Measurements from ENCODE around the gene STON1.
"Not testable (repeated sequence)": the region's sequence is repeated elsewhere in the genome, so short reads cannot be mapped to it uniquely, and the experiment has no call there.

The STON1 gene

GRCh38 chr2:48515513-48515985 lies 14.4 kb upstream of the STON1 start:
- Histone ChIP-seq H3K4me1 (ENCODE audit: insufficient read depth, low read length, severe bottlenecking) (no peaks in the 10 kb centered on the region), H3K9me3 (ENCODE audit: low read length) (no peaks in the 10 kb centered on the region), H3K4me2 (ENCODE audit: low read length) (no peak overlapping the region), H3K9me2 (ENCODE audit: low read depth, low read length) (no peaks in the 10 kb centered on the region), H3K4me3 (ENCODE audit: low read depth, low read length, poor library complexity, severe bottlenecking) (no peak overlapping the region), H3K27me3 (ENCODE audit: insufficient read depth, low read length) (no peaks in the 10 kb centered on the region), H3K27ac (ENCODE audit: low read depth, low read length, poor library complexity, severe bottlenecking) (no peak overlapping the region), H3K9ac (ENCODE audit: low read length) (no peak overlapping the region), H3F3A (ENCODE audit: insufficient read depth, low read length) (no peaks in the 10 kb centered on the region), H3K36me3 (ENCODE audit: insufficient read depth, low read length) (peaks cover 85% of the 10 kb centered on the region), H2AFZ (ENCODE audit: low read length) (no peak overlapping the region), H4K20me1 (ENCODE audit: insufficient read depth, low read length) (no peaks in the 10 kb centered on the region), H3K79me2 (ENCODE audit: insufficient read depth, low read length) (no peaks in the 10 kb centered on the region)
- TF ChIP-seq, protein P1, sequence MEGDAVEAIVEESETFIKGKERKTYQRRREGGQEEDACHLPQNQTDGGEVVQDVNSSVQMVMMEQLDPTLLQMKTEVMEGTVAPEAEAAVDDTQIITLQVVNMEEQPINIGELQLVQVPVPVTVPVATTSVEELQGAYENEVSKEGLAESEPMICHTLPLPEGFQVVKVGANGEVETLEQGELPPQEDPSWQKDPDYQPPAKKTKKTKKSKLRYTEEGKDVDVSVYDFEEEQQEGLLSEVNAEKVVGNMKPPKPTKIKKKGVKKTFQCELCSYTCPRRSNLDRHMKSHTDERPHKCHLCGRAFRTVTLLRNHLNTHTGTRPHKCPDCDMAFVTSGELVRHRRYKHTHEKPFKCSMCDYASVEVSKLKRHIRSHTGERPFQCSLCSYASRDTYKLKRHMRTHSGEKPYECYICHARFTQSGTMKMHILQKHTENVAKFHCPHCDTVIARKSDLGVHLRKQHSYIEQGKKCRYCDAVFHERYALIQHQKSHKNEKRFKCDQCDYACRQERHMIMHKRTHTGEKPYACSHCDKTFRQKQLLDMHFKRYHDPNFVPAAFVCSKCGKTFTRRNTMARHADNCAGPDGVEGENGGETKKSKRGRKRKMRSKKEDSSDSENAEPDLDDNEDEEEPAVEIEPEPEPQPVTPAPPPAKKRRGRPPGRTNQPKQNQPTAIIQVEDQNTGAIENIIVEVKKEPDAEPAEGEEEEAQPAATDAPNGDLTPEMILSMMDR (IDR thresholded peaks at IDR 0.05; ENCODE audit: low read length): no peak
- no peak for TF ChIP-seq EZH2 (IDR thresholded peaks at IDR 0.05; ENCODE audit: borderline replicate concordance, low read length)

GRCh38 chr2:48519593-48519992 lies 10.4 kb upstream of the STON1 start:
- H3K36me3 ChIP-seq (ENCODE audit: insufficient read depth, low read length): peaks cover 59% of the 10 kb centered on the region
- no peaks in the 10 kb centered on the region for H3K9me2 ChIP-seq (ENCODE audit: low read depth, low read length)
- H3F3A ChIP-seq (ENCODE audit: insufficient read depth, low read length): no peaks in the 10 kb centered on the region
- no peak overlapping the region for H3K4me3 ChIP-seq (ENCODE audit: low read depth, low read length, poor library complexity, severe bottlenecking)
- no peak overlapping the region for H3K4me2 ChIP-seq (ENCODE audit: low read length)
- TF ChIP-seq, protein P1 (IDR thresholded peaks at IDR 0.05; ENCODE audit: low read length): no peak
- no peak for TF ChIP-seq EZH2 (IDR thresholded peaks at IDR 0.05; ENCODE audit: borderline replicate concordance, low read length)
- no peaks in the 10 kb centered on the region for H3K9me3 ChIP-seq (ENCODE audit: low read length)
- H3K27ac ChIP-seq (ENCODE audit: low read depth, low read length, poor library complexity, severe bottlenecking): no peak overlapping the region
- no peaks in the 10 kb centered on the region for H4K20me1 ChIP-seq (ENCODE audit: insufficient read depth, low read length)
- H3K9ac ChIP-seq (ENCODE audit: low read length): no peak overlapping the region
- no peaks in the 10 kb centered on the region for H3K79me2 ChIP-seq (ENCODE audit: insufficient read depth, low read length)
- H3K4me1 ChIP-seq (ENCODE audit: insufficient read depth, low read length, severe bottlenecking): no peaks in the 10 kb centered on the region
- no peak overlapping the region for H2AFZ ChIP-seq (ENCODE audit: low read length)
- no peaks in the 10 kb centered on the region for H3K27me3 ChIP-seq (ENCODE audit: insufficient read depth, low read length)

DNA sequence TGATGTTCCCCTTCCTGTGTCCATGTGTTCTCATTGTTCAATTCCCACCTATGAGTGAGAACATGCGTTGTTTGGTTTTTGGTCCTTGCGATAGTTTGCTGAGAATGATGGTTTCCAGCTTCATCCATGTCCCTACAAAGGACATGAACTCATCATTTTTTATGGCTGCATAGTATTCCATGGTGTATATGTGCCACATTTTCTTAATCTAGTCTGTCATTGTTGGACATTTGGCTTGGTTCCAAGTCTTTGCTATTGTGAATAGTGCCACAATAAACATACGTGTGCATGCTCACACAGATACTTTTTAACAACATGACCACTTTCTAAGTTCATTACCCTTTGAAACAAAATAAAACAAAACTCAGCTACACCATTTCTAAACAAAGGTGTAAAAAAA lies 5.2 kb upstream of the STON1 start:
- H3K9me3 ChIP-seq (ENCODE audit: low read length); H3F3A ChIP-seq (ENCODE audit: insufficient read depth, low read length); H3K4me2 ChIP-seq (ENCODE audit: low read length); H3K4me1 ChIP-seq (ENCODE audit: insufficient read depth, low read length, severe bottlenecking); H3K79me2 ChIP-seq (ENCODE audit: insufficient read depth, low read length); H3K27ac ChIP-seq (ENCODE audit: low read depth, low read length, poor library complexity, severe bottlenecking); H3K27me3 ChIP-seq (ENCODE audit: insufficient read depth, low read length); H2AFZ ChIP-seq (ENCODE audit: low read length); H3K4me3 ChIP-seq (ENCODE audit: low read depth, low read length, poor library complexity, severe bottlenecking); H4K20me1 ChIP-seq (ENCODE audit: insufficient read depth, low read length); H3K9ac ChIP-seq (ENCODE audit: low read length); H3K9me2 ChIP-seq (ENCODE audit: low read depth, low read length): not testable (repeated sequence)
- H3K36me3 ChIP-seq (ENCODE audit: insufficient read depth, low read length): peaks cover 12% of the 10 kb centered on the region

- H3K4me2 ChIP-seq (ENCODE audit: low read length): no peak overlapping the region
Observed at GRCh38 chr2:48525269-48525943, 4.5 kb upstream of the STON1 start.

More at GRCh38 chr2:48525269-48525943, 4.5 kb upstream of the STON1 start:
- no peak overlapping the region for H3K27ac ChIP-seq (ENCODE audit: low read depth, low read length, poor library complexity, severe bottlenecking)
- H4K20me1 ChIP-seq (ENCODE audit: insufficient read depth, low read length): no peaks in the 10 kb centered on the region
- H3K79me2 ChIP-seq (ENCODE audit: insufficient read depth, low read length): no peaks in the 10 kb centered on the region
- no peaks in the 10 kb centered on the region for H3K9me2 ChIP-seq (ENCODE audit: low read depth, low read length)
- H3K4me1 ChIP-seq (ENCODE audit: insufficient read depth, low read length, severe bottlenecking): peaks cover 4% of the 10 kb centered on the region
- H3K4me3 ChIP-seq (ENCODE audit: low read depth, low read length, poor library complexity, severe bottlenecking): no peak overlapping the region
- H3K36me3 ChIP-seq (ENCODE audit: insufficient read depth, low read length): peaks cover 9% of the 10 kb centered on the region; the same call in 1 of the 2 replicates
- no peaks in the 10 kb centered on the region for H3K9me3 ChIP-seq (ENCODE audit: low read length)
- no peak overlapping the region for H2AFZ ChIP-seq (ENCODE audit: low read length)
- no peaks in the 10 kb centered on the region for H3F3A ChIP-seq (ENCODE audit: insufficient read depth, low read length)
- no peaks in the 10 kb centered on the region for H3K27me3 ChIP-seq (ENCODE audit: insufficient read depth, low read length)
- H3K9ac ChIP-seq (ENCODE audit: low read length): no peak overlapping the region
- TF ChIP-seq, protein P1 (IDR thresholded peaks at IDR 0.05; ENCODE audit: low read length): no peak
- TF ChIP-seq EZH2 (IDR thresholded peaks at IDR 0.05; ENCODE audit: borderline replicate concordance, low read length): no peak
